Measurements from ENCODE around the gene SOST.

SOST gene

GRCh38 chr17:43757171-43757660 is 1.4 kb downstream of the SOST start:
- H3K4me3 ChIP-seq (ENCODE audit: low read length), result no peak overlapping the region
- no peak overlapping the region for H3K9ac ChIP-seq (ENCODE audit: low read length)
- no peak overlapping the region for H3K27ac ChIP-seq (ENCODE audit: low read length)
- no peaks in the 10 kb centered on the region for H3K9me3 ChIP-seq (ENCODE audit: control insufficient read depth, low read depth, low read length)
- H3K4me1 ChIP-seq (ENCODE audit: control insufficient read depth, low read depth, low read length), result peaks cover 11% of the 10 kb centered on the region
- no peaks in the 10 kb centered on the region for H3K27me3 ChIP-seq (ENCODE audit: control insufficient read depth, insufficient read depth, low read length)
- H3K36me3 ChIP-seq (ENCODE audit: control insufficient read depth, low read depth, low read length), result no peaks in the 10 kb centered on the region

GRCh38 chr17:43756201-43756600 is 2.4 kb downstream of the SOST start:
- H3K9me3 ChIP-seq (ENCODE audit: control insufficient read depth, low read depth, low read length), result no peaks in the 10 kb centered on the region
- H3K9ac ChIP-seq (ENCODE audit: low read length), result no peak overlapping the region
- no peaks in the 10 kb centered on the region for H3K27me3 ChIP-seq (ENCODE audit: control insufficient read depth, insufficient read depth, low read length)
- no peak overlapping the region for H3K27ac ChIP-seq (ENCODE audit: low read length)
- no peaks in the 10 kb centered on the region for H3K36me3 ChIP-seq (ENCODE audit: control insufficient read depth, low read depth, low read length)
- no peak overlapping the region for H3K4me3 ChIP-seq (ENCODE audit: low read length)
- peaks cover 11% of the 10 kb centered on the region for H3K4me1 ChIP-seq (ENCODE audit: control insufficient read depth, low read depth, low read length)

GRCh38 chr17:43755389-43755875 is 3.2 kb downstream of the SOST start:
- Histone ChIP-seq H3K9ac (ENCODE audit: low read length) (no peak overlapping the region), H3K4me3 (ENCODE audit: low read length) (no peak overlapping the region)

GRCh38 chr17:43754947-43755346 is 3.6 kb downstream of the SOST start:
- peaks cover 9% of the 10 kb centered on the region for H3K4me1 ChIP-seq (ENCODE audit: control insufficient read depth, low read depth, low read length)
- H3K9me3 ChIP-seq (ENCODE audit: control insufficient read depth, low read depth, low read length), result no peaks in the 10 kb centered on the region
- no peak overlapping the region for H3K27ac ChIP-seq (ENCODE audit: low read length)
- no peak overlapping the region for H3K9ac ChIP-seq (ENCODE audit: low read length)
- H3K4me3 ChIP-seq (ENCODE audit: low read length), result no peak overlapping the region
- H3K27me3 ChIP-seq (ENCODE audit: control insufficient read depth, insufficient read depth, low read length), result no peaks in the 10 kb centered on the region
- no peaks in the 10 kb centered on the region for H3K36me3 ChIP-seq (ENCODE audit: control insufficient read depth, low read depth, low read length)

More at GRCh38 chr17:43755389-43755875, 3.2 kb downstream of the SOST start:
- Histone ChIP-seq H3K27me3 (ENCODE audit: control insufficient read depth, insufficient read depth, low read length) (no peaks in the 10 kb centered on the region), H3K4me1 (ENCODE audit: control insufficient read depth, low read depth, low read length) (peaks cover 11% of the 10 kb centered on the region), H3K36me3 (ENCODE audit: control insufficient read depth, low read depth, low read length) (no peaks in the 10 kb centered on the region), H3K9me3 (ENCODE audit: control insufficient read depth, low read depth, low read length) (no peaks in the 10 kb centered on the region), H3K27ac (ENCODE audit: low read length) (no peak overlapping the region)

GRCh38 chr17:43753493-43754129 is 5.0 kb downstream of the SOST start:
- Histone ChIP-seq H3K4me1 (ENCODE audit: control insufficient read depth, low read depth, low read length) (no peaks in the 10 kb centered on the region), H3K9me3 (ENCODE audit: control insufficient read depth, low read depth, low read length) (no peaks in the 10 kb centered on the region), H3K27ac (ENCODE audit: low read length) (no peak overlapping the region), H3K27me3 (ENCODE audit: control insufficient read depth, insufficient read depth, low read length) (no peaks in the 10 kb centered on the region), H3K4me3 (ENCODE audit: low read length) (no peak overlapping the region), H3K9ac (ENCODE audit: low read length) (no peak overlapping the region), H3K36me3 (ENCODE audit: control insufficient read depth, low read depth, low read length) (no peaks in the 10 kb centered on the region)

GRCh38 chr17:43750153-43750552 is 8.4 kb downstream of the SOST start:
- Histone ChIP-seq H3K9ac (ENCODE audit: low read length) (no peak overlapping the region), H3K9me3 (ENCODE audit: control insufficient read depth, low read depth, low read length) (no peaks in the 10 kb centered on the region), H3K36me3 (ENCODE audit: control insufficient read depth, low read depth, low read length) (no peaks in the 10 kb centered on the region), H3K4me1 (ENCODE audit: control insufficient read depth, low read depth, low read length) (peaks cover 13% of the 10 kb centered on the region), H3K27ac (ENCODE audit: low read length) (no peak overlapping the region), H3K4me3 (ENCODE audit: low read length) (no peak overlapping the region), H3K27me3 (ENCODE audit: control insufficient read depth, insufficient read depth, low read length) (no peaks in the 10 kb centered on the region)

- Histone ChIP-seq H3K9me3 (ENCODE audit: control insufficient read depth, low read depth, low read length) (no peaks in the 10 kb centered on the region), H3K27ac (ENCODE audit: low read length) (no peak overlapping the region), H3K9ac (ENCODE audit: low read length) (no peak overlapping the region), H3K4me1 (ENCODE audit: control insufficient read depth, low read depth, low read length) (peaks cover 19% of the 10 kb centered on the region), H3K4me3 (ENCODE audit: low read length) (no peak overlapping the region), H3K27me3 (ENCODE audit: control insufficient read depth, insufficient read depth, low read length) (no peaks in the 10 kb centered on the region), H3K36me3 (ENCODE audit: control insufficient read depth, low read depth, low read length) (no peaks in the 10 kb centered on the region)
Measured at GRCh38 chr17:43745541-43745940, 13.1 kb downstream of the SOST start.

GRCh38 chr17:43741636-43742035 is 17.0 kb downstream of the SOST start:
- Histone ChIP-seq H3K9me3 (ENCODE audit: control insufficient read depth, low read depth, low read length) (no peaks in the 10 kb centered on the region), H3K9ac (ENCODE audit: low read length) (no peak overlapping the region), H3K36me3 (ENCODE audit: control insufficient read depth, low read depth, low read length) (no peaks in the 10 kb centered on the region), H3K4me3 (ENCODE audit: low read length) (no peak overlapping the region), H3K4me1 (ENCODE audit: control insufficient read depth, low read depth, low read length) (peaks cover 19% of the 10 kb centered on the region), H3K27ac (ENCODE audit: low read length) (no peak overlapping the region), H3K27me3 (ENCODE audit: control insufficient read depth, insufficient read depth, low read length) (no peaks in the 10 kb centered on the region)

- no peak overlapping the region for H3K9ac ChIP-seq (ENCODE audit: low read length)
- no peak overlapping the region for H3K4me3 ChIP-seq (ENCODE audit: low read length)
- H3K36me3 ChIP-seq (ENCODE audit: control insufficient read depth, low read depth, low read length), result no peaks in the 10 kb centered on the region
- peaks cover 13% of the 10 kb centered on the region for H3K4me1 ChIP-seq (ENCODE audit: control insufficient read depth, low read depth, low read length)
- no peaks in the 10 kb centered on the region for H3K27me3 ChIP-seq (ENCODE audit: control insufficient read depth, insufficient read depth, low read length)
- H3K27ac ChIP-seq (ENCODE audit: low read length), result no peak overlapping the region
- H3K9me3 ChIP-seq (ENCODE audit: control insufficient read depth, low read depth, low read length), result no peaks in the 10 kb centered on the region
Measured at GRCh38 chr17:43740541-43740940, 18.1 kb downstream of the SOST start.

GRCh38 chr17:43737722-43738121 is 20.9 kb downstream of the SOST start:
- Histone ChIP-seq H3K4me3 (ENCODE audit: low read length) (no peak overlapping the region), H3K27me3 (ENCODE audit: control insufficient read depth, insufficient read depth, low read length) (no peaks in the 10 kb centered on the region), H3K4me1 (ENCODE audit: control insufficient read depth, low read depth, low read length) (peaks cover 5% of the 10 kb centered on the region), H3K9me3 (ENCODE audit: control insufficient read depth, low read depth, low read length) (peaks cover 10% of the 10 kb centered on the region), H3K27ac (ENCODE audit: low read length) (no peak overlapping the region), H3K9ac (ENCODE audit: low read length) (no peak overlapping the region), H3K36me3 (ENCODE audit: control insufficient read depth, low read depth, low read length) (no peaks in the 10 kb centered on the region)

- Histone ChIP-seq H3K4me3 (ENCODE audit: low read length) (no peak overlapping the region), H3K4me1 (ENCODE audit: control insufficient read depth, low read depth, low read length) (peaks cover 5% of the 10 kb centered on the region), H3K27me3 (ENCODE audit: control insufficient read depth, insufficient read depth, low read length) (no peaks in the 10 kb centered on the region), H3K9me3 (ENCODE audit: control insufficient read depth, low read depth, low read length) (peaks cover 12% of the 10 kb centered on the region), H3K36me3 (ENCODE audit: control insufficient read depth, low read depth, low read length) (no peaks in the 10 kb centered on the region), H3K9ac (ENCODE audit: low read length) (no peak overlapping the region), H3K27ac (ENCODE audit: low read length) (no peak overlapping the region)
Measured at GRCh38 chr17:43736389-43736788, 22.2 kb downstream of the SOST start.

- H3K9me3 ChIP-seq (ENCODE audit: control insufficient read depth, low read depth, low read length), result peaks cover 12% of the 10 kb centered on the region
- H3K27me3 ChIP-seq (ENCODE audit: control insufficient read depth, insufficient read depth, low read length), result no peaks in the 10 kb centered on the region
- H3K27ac ChIP-seq (ENCODE audit: low read length), result no peak overlapping the region
- peaks cover 5% of the 10 kb centered on the region for H3K4me1 ChIP-seq (ENCODE audit: control insufficient read depth, low read depth, low read length)
- H3K4me3 ChIP-seq (ENCODE audit: low read length), result no peak overlapping the region
- H3K9ac ChIP-seq (ENCODE audit: low read length), result no peak overlapping the region
- no peaks in the 10 kb centered on the region for H3K36me3 ChIP-seq (ENCODE audit: control insufficient read depth, low read depth, low read length)
Measured at GRCh38 chr17:43734376-43734775, 24.2 kb downstream of the SOST start.
